DOHH2 (cell line): Measurements from ENCODE around the gene TNNI2.

ENCODE experiments used
- EZH2phosphoT487 ChIP-seq: fragments of 200-600 bp; sonication (generic); IDR thresholded peaks from 2 replicates; pipeline ENCODE4 v1.6.1; 2017; ENCODE audit warnings: borderline replicate concordance, mild to moderate bottlenecking, antibody characterized with exemption, low read length, moderate library complexity, mixed read lengths
- TF ChIP-seq, protein P1 (sequence below): fragments of 200-600 bp; sonication (generic); IDR thresholded peaks from one replicate; pipeline ENCODE4 v1.5.1; 2014; ENCODE audit warnings: antibody characterized with exemption, mild to moderate bottlenecking, low read depth, low read length; ENCODE audit not compliant: poor library complexity, severe bottlenecking

DNA sequence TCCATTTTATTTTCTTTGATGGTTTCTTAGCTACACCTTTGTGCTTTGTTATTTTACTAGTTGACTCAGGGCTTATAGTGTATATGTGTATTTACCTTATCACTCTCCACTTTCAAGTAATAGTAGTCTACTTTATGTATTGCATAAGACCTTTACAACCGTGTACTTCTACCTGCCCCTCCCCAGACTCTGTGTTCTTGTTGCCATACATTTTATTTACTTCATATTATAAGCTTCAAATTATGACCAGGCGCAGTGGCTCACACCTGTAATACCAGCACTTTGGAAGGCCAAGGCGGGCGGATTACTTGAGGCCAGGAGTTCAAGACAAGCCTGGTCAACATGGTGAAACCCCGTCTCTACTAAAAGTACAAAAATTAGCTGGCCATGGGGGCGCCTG lies 46.9 kb upstream of the TNNI2 start:
- TF ChIP-seq, protein P1, sequence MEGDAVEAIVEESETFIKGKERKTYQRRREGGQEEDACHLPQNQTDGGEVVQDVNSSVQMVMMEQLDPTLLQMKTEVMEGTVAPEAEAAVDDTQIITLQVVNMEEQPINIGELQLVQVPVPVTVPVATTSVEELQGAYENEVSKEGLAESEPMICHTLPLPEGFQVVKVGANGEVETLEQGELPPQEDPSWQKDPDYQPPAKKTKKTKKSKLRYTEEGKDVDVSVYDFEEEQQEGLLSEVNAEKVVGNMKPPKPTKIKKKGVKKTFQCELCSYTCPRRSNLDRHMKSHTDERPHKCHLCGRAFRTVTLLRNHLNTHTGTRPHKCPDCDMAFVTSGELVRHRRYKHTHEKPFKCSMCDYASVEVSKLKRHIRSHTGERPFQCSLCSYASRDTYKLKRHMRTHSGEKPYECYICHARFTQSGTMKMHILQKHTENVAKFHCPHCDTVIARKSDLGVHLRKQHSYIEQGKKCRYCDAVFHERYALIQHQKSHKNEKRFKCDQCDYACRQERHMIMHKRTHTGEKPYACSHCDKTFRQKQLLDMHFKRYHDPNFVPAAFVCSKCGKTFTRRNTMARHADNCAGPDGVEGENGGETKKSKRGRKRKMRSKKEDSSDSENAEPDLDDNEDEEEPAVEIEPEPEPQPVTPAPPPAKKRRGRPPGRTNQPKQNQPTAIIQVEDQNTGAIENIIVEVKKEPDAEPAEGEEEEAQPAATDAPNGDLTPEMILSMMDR: no peak
- TF ChIP-seq EZH2phosphoT487: no peak
